Keratinocyte (primary cell): ENCODE measurements around the gene RGS2. TPM values are rescaled to one million over a fixed set of nuclear protein-coding genes. Genes with fewer than 3 reads are reported as not detected.

ENCODE experiments used
- DNase-seq: peaks from one replicate; pipeline ENCODE4 v3.0.0-alpha.2; 2011; ENCODE audit warnings: low read depth, missing footprints, low spot score
- FAIRE-seq: peaks from 2 replicates; lab custom pipeline; 2011; peaks lifted over from hg19 to GRCh38; lab: Jason Lieb, UNC
- H2AFZ ChIP-seq: 2 replicates; pipeline ENCODE4 v1.6.0; 2012; ENCODE audit warnings: low read length, control low read depth, inconsistent platforms; ENCODE audit not compliant: control insufficient read depth
- H3K27ac ChIP-seq: 2 replicates; pipeline ENCODE4 v1.5.1; 2011; ENCODE audit warnings: low read length; ENCODE audit not compliant: control insufficient read depth, insufficient read depth
- H3K27me3 ChIP-seq: 3 replicates; pipeline ENCODE4 v1.6.0; 2011; ENCODE audit warnings: low read length; ENCODE audit not compliant: control insufficient read depth, insufficient read depth; ENCODE audit errors: extremely low read depth
- H3K36me3 ChIP-seq, 2 experiments: 2 replicates in 1 of 2; 3 replicates in 1 of 2; pipeline ENCODE4 v1.5.1; 2011; ENCODE audit warnings: low read length in 2 of 2, mild to moderate bottlenecking in 1 of 2; ENCODE audit not compliant: control insufficient read depth in 2 of 2, insufficient read depth in 2 of 2; ENCODE audit errors: extremely low read depth in 1 of 2
- H3K4me1 ChIP-seq: 3 replicates; pipeline ENCODE4 v1.5.1; 2011; ENCODE audit warnings: low read length; ENCODE audit not compliant: control insufficient read depth, insufficient read depth; ENCODE audit errors: extremely low read depth
- H3K4me2 ChIP-seq: 3 replicates; pipeline ENCODE4 v1.6.0; 2011; ENCODE audit warnings: low read depth, low read length; ENCODE audit not compliant: control insufficient read depth, insufficient read depth; ENCODE audit errors: extremely low read depth
- H3K4me3 ChIP-seq, 3 experiments: fragments of 200-600 bp in 1 of 3; sonication (generic) in 1 of 3; 2 replicates in 2 of 3; 3 replicates in 1 of 3; pipeline ENCODE4 v1.5.1; 2011 to 2016; ENCODE audit warnings: low read length in 3 of 3, mild to moderate bottlenecking in 3 of 3, control low read depth in 2 of 3, inconsistent platforms in 1 of 3, low read depth in 1 of 3, mixed read lengths in 1 of 3, mixed run types in 1 of 3, moderate library complexity in 1 of 3; ENCODE audit not compliant: control insufficient read depth in 2 of 3, insufficient read depth in 2 of 3; ENCODE audit errors: extremely low read depth in 1 of 3
- H3K79me2 ChIP-seq: 2 replicates; pipeline ENCODE4 v1.6.0; 2012; ENCODE audit warnings: low read length; ENCODE audit not compliant: control insufficient read depth, insufficient read depth
- H3K9ac ChIP-seq: 3 replicates; pipeline ENCODE4 v1.6.0; 2011; ENCODE audit warnings: low read length; ENCODE audit not compliant: control insufficient read depth, insufficient read depth; ENCODE audit errors: extremely low read depth
- H3K9me1 ChIP-seq: 3 replicates; pipeline ENCODE4 v1.6.0; 2011; ENCODE audit warnings: low read length; ENCODE audit not compliant: control insufficient read depth, insufficient read depth; ENCODE audit errors: extremely low read depth
- H3K9me3 ChIP-seq: 2 replicates; pipeline ENCODE4 v1.5.1; 2012; ENCODE audit warnings: low read depth, low read length; ENCODE audit not compliant: control insufficient read depth
- H4K20me1 ChIP-seq: 3 replicates; pipeline ENCODE4 v1.6.0; 2011; ENCODE audit warnings: low read length; ENCODE audit not compliant: control insufficient read depth, insufficient read depth; ENCODE audit errors: extremely low read depth
- CTCF ChIP-seq, 3 experiments: IDR thresholded peaks in 1 of 3; conservative IDR thresholded peaks in 1 of 3; optimal IDR thresholded peaks in 1 of 3; 2 replicates in 2 of 3; 3 replicates in 1 of 3; pipeline versions ENCODE3 to v1.5.1; 2011; ENCODE audit warnings: low read length in 3 of 3, mild to moderate bottlenecking in 3 of 3, moderate library complexity in 2 of 3, control low read depth in 1 of 3, inconsistent platforms in 1 of 3; ENCODE audit not compliant: insufficient read depth in 2 of 3; ENCODE audit errors: extremely low read depth in 1 of 3
- EZH2 ChIP-seq: IDR thresholded peaks from one replicate; pipeline ENCODE4 v1.6.1; 2012; ENCODE audit warnings: inconsistent platforms, mild to moderate bottlenecking, low read length, moderate library complexity
- dilution Hi-C: fragments of 300-500 bp; cut with MboI; formaldehyde crosslinking; loops from one replicate; pipeline ENCODE4 v1.7.0; 2020; ENCODE audit warnings: low sequenced_read_pairs; ENCODE audit not compliant: extremely low pct_ligation_motif_present
- polyA plus RNA-seq, 5 experiments: library from polyadenylated mRNA; depleted of rRNA in 3 of 5; stranded (reverse) in 3 of 5; stranded (forward) in 1 of 5; unstranded in 1 of 5; fragments of >200 nt; gene quantifications; 1 replicate in 1 of 5; 2 replicates in 3 of 5; 3 replicates in 1 of 5; pipeline versions ENCODE4 v1.2.1 to v1.2.3, GENCODE V29; 2011 to 2012; ENCODE audit warnings: missing spikeins in 2 of 5, low read depth in 1 of 5, low replicate concordance in 1 of 5

RGS2 gene
- polyA plus RNA-seq, 1 donor (not counting 4 experiments of a cell fraction or from before 2014, with no cell fraction given) = 128 TPM

DNA sequence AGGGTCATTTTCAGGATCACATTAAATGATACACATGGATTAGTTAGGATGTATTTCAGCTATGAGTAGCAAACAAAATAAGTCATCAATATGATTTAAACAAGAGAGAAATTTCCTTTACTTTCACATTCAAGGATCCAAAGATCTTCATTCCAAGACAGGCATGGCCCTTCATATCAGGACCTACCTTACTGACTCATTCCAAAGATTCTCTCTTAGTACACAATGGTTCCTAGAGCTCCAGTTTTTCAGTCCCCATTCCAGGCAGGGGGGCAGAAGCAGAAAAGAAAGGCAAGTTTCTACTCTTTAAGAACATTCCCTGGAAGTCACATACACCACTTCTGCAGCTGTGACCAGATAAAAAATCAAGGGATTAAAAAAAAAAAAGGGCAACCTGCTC is 23.7 kb downstream of the RGS2 start:
- no peaks in the 10 kb centered on the region for H4K20me1 ChIP-seq
- H3K4me2 ChIP-seq = peak overlapping the region; percentile 4
- peaks cover 24% of the 10 kb centered on the region for H3K4me1 ChIP-seq
- no peak overlapping the region for H3K4me3 ChIP-seq
- FAIRE-seq (peak; percentile 52), DNase-seq (no peak)
- no peaks in the 10 kb centered on the region for H3K9me1 ChIP-seq
- H3K27me3 ChIP-seq = no peaks in the 10 kb centered on the region
- dilution Hi-C loops = no loop called here
- no peak overlapping the region for H2AFZ ChIP-seq
- no peak overlapping the region for H3K27ac ChIP-seq
- no peak for TF ChIP-seq CTCF (optimal IDR thresholded peaks at IDR 0.05 in 1 of 3, IDR thresholded peaks at IDR 0.05 in 1 of 3, conservative IDR thresholded peaks at IDR 0.05 in 1 of 3; ENCODE audit: extremely low read depth in 1 of 3, insufficient read depth in 2 of 3, low read length in 3 of 3)
- TF ChIP-seq EZH2 = no peak
- H3K9ac ChIP-seq = no peak overlapping the region
- H3K36me3 ChIP-seq = no peaks in the 10 kb centered on the region
- no peaks in the 10 kb centered on the region for H3K9me3 ChIP-seq
- H3K79me2 ChIP-seq = no peaks in the 10 kb centered on the region

DNA sequence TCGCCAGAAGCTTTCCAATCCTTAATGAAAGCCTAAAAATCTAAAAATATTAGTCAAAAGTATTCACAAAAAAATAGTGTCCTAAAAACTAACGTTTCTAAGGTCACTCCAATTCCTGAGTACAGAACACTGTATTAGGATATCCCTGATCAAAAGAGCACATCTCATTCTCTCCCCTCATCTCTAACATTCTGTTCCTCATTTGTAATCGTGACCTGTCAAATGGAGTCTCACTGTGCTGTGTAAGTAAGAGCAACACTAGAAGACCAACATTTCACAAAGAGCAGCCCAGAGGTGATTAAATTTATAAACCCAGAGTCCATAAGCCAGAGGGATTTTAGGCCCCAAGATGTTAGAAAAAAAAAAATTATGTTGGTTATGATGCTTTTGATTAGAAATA is 26.3 kb downstream of the RGS2 start:
- no peak for DNase-seq

More for the DNA sequence above, 26.3 kb downstream of the RGS2 start:
- H3K4me3 ChIP-seq = no peak overlapping the region
- peak; percentile 26 for FAIRE-seq
- H2AFZ ChIP-seq = peak overlapping the region; percentile 89
- no peaks in the 10 kb centered on the region for H3K27me3 ChIP-seq
- dilution Hi-C loops = no loop called here
- H3K36me3 ChIP-seq = no peaks in the 10 kb centered on the region
- peak overlapping the region; percentile 52 for H3K4me2 ChIP-seq
- TF ChIP-seq CTCF (optimal IDR thresholded peaks at IDR 0.05 in 1 of 3, IDR thresholded peaks at IDR 0.05 in 1 of 3, conservative IDR thresholded peaks at IDR 0.05 in 1 of 3; ENCODE audit: extremely low read depth in 1 of 3, insufficient read depth in 2 of 3, low read length in 3 of 3) = no peak
- no peaks in the 10 kb centered on the region for H3K9me3 ChIP-seq
- no peaks in the 10 kb centered on the region for H3K79me2 ChIP-seq
- H3K4me1 ChIP-seq = peaks cover 24% of the 10 kb centered on the region
- no peak overlapping the region for H3K9ac ChIP-seq
- H3K9me1 ChIP-seq = no peaks in the 10 kb centered on the region
- peak overlapping the region; percentile 58 for H3K27ac ChIP-seq
- H4K20me1 ChIP-seq = no peaks in the 10 kb centered on the region
